ENCODE measurements around the gene PSMD6. TPM values are rescaled to one million over a fixed set of nuclear protein-coding genes. Genes with fewer than 3 reads are reported as not detected.

Gene PSMD6
- total and polyA plus RNA-seq, 2 donors (not counting 1 experiment from before 2014, with no cell fraction given), result 79.1 to 89.0 TPM

DNA sequence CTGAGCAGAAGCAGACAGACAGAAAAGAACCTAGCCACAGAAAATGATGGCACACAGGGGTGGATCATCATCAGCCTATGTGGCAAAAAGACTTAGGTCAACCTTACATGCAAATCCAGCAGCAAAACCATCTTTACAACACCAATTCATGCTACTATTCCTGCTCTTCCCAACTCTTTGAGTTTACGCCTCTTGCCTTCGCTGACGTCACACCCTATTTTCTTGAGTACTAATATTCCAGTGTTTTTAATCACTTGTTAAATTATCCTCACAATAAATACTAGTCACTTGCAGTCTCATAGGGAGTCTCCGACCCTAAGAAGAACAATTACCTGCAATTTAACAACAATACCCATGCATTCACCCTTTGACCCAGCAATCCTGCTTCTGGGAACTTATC is 6.0 kb upstream of the PSMD6 start:
- H3K36me3 ChIP-seq (ENCODE audit: control insufficient read depth, insufficient read depth, low read length), result no peaks in the 10 kb centered on the region

DNA sequence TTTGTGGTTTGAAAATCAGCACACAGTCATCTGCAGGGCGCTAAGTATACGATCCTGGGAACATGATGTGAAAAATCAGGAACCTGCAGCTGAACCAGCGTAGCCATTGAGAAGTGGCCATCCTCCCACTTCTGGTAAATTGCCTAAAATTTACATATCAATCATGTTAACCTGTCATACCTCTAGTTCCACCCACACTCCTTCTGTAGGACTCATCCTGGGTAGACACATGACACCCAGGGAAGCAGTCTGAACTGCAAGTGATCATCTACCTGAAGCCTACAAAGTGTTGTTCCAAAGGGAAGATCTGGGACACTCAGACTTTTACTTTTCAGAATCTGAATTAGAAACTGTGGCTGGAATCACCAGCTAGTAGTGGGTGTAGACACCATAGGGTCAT is 5.5 kb upstream of the PSMD6 start:
- Histone ChIP-seq H3K27me3 (ENCODE audit: control insufficient read depth, insufficient read depth, low read length) (peaks cover 2% of the 10 kb centered on the region), H3K4me1 (ENCODE audit: control insufficient read depth, extremely low read depth, insufficient read depth, low read length) (no peaks in the 10 kb centered on the region), H3K36me3 (ENCODE audit: control insufficient read depth, insufficient read depth, low read length) (no peaks in the 10 kb centered on the region), H2AFZ (ENCODE audit: low read length) (no peak overlapping the region), H3K79me2 (ENCODE audit: control insufficient read depth, insufficient read depth, low read length) (no peaks in the 10 kb centered on the region), H3K4me3 (replicated peaks in 1 of 4; ENCODE audit: control extremely low read depth in 1 of 4, insufficient read depth in 1 of 4, low read depth in 3 of 4, low read length in 4 of 4) (no peak overlapping the region), H3K4me2 (ENCODE audit: extremely low read depth, insufficient read depth, low read length) (no peak overlapping the region), H3K27ac (ENCODE audit: insufficient read depth, low read length) (no peak overlapping the region), H3K9me3 (ENCODE audit: control insufficient read depth, insufficient read depth, low read depth, low read length) (no peaks in the 10 kb centered on the region), H3K9ac (ENCODE audit: insufficient read depth, low read length) (no peak overlapping the region), H4K20me1 (ENCODE audit: control insufficient read depth, extremely low read depth, insufficient read depth, low read length) (no peaks in the 10 kb centered on the region)
- TF ChIP-seq, protein P1, sequence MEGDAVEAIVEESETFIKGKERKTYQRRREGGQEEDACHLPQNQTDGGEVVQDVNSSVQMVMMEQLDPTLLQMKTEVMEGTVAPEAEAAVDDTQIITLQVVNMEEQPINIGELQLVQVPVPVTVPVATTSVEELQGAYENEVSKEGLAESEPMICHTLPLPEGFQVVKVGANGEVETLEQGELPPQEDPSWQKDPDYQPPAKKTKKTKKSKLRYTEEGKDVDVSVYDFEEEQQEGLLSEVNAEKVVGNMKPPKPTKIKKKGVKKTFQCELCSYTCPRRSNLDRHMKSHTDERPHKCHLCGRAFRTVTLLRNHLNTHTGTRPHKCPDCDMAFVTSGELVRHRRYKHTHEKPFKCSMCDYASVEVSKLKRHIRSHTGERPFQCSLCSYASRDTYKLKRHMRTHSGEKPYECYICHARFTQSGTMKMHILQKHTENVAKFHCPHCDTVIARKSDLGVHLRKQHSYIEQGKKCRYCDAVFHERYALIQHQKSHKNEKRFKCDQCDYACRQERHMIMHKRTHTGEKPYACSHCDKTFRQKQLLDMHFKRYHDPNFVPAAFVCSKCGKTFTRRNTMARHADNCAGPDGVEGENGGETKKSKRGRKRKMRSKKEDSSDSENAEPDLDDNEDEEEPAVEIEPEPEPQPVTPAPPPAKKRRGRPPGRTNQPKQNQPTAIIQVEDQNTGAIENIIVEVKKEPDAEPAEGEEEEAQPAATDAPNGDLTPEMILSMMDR (conservative IDR thresholded peaks at IDR 0.05 in 1 of 2, IDR thresholded peaks at IDR 0.05 in 1 of 2; ENCODE audit: low read depth in 1 of 2, low read length in 2 of 2), result no peak
- TF ChIP-seq EZH2 (IDR thresholded peaks at IDR 0.05; ENCODE audit: low read length, missing control alignments), result no peak
- DNase-seq (ENCODE audit: low read depth in 2 of 2), result no peak

More for the DNA sequence above, 6.0 kb upstream of the PSMD6 start:
- Histone ChIP-seq H3K4me1 (ENCODE audit: control insufficient read depth, extremely low read depth, insufficient read depth, low read length) (no peaks in the 10 kb centered on the region), H2AFZ (ENCODE audit: low read length) (no peak overlapping the region), H4K20me1 (ENCODE audit: control insufficient read depth, extremely low read depth, insufficient read depth, low read length) (no peaks in the 10 kb centered on the region), H3K79me2 (ENCODE audit: control insufficient read depth, insufficient read depth, low read length) (no peaks in the 10 kb centered on the region), H3K4me2 (ENCODE audit: extremely low read depth, insufficient read depth, low read length) (no peak overlapping the region), H3K4me3 (replicated peaks in 1 of 4; ENCODE audit: control extremely low read depth in 1 of 4, insufficient read depth in 1 of 4, low read depth in 3 of 4, low read length in 4 of 4) (no peak overlapping the region), H3K9ac (ENCODE audit: insufficient read depth, low read length) (no peak overlapping the region), H3K27ac (ENCODE audit: insufficient read depth, low read length) (no peak overlapping the region), H3K9me3 (ENCODE audit: control insufficient read depth, insufficient read depth, low read depth, low read length) (no peaks in the 10 kb centered on the region), H3K27me3 (ENCODE audit: control insufficient read depth, insufficient read depth, low read length) (peaks cover 2% of the 10 kb centered on the region)
- no peak for TF ChIP-seq EZH2 (IDR thresholded peaks at IDR 0.05; ENCODE audit: low read length, missing control alignments)
- TF ChIP-seq, protein P1 (conservative IDR thresholded peaks at IDR 0.05 in 1 of 2, IDR thresholded peaks at IDR 0.05 in 1 of 2; ENCODE audit: low read depth in 1 of 2, low read length in 2 of 2), result no peak
- DNase-seq (ENCODE audit: low read depth in 2 of 2), result no peak

DNA sequence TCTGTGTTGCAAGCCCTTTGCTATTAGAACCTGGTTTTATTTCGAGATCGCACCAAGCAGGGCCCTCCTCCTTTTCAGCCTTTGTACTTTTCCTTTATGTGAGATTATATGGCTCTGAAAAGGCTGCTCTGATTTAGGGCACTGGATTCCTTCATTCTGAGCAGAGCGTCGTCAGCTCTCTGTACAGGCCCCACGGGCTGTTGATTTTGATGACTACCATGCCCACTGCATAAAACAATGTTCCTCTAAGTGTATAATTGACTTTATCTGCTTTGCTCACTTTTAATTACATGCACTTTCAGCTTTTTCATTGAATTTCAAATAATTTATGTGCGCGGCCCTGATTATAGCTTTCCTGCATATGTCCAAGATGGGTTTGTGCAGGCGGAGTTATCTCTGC is 4.4 kb upstream of the PSMD6 start:
- Histone ChIP-seq H3K36me3 (ENCODE audit: control insufficient read depth, insufficient read depth, low read length) (no peaks in the 10 kb centered on the region), H3K4me1 (ENCODE audit: control insufficient read depth, extremely low read depth, insufficient read depth, low read length) (no peaks in the 10 kb centered on the region), H2AFZ (ENCODE audit: low read length) (no peak overlapping the region), H3K27me3 (ENCODE audit: control insufficient read depth, insufficient read depth, low read length) (peaks cover 2% of the 10 kb centered on the region), H3K79me2 (ENCODE audit: control insufficient read depth, insufficient read depth, low read length) (peaks cover 6% of the 10 kb centered on the region), H4K20me1 (ENCODE audit: control insufficient read depth, extremely low read depth, insufficient read depth, low read length) (no peaks in the 10 kb centered on the region), H3K9ac (ENCODE audit: insufficient read depth, low read length) (no peak overlapping the region), H3K4me3 (replicated peaks in 1 of 4; ENCODE audit: control extremely low read depth in 1 of 4, insufficient read depth in 1 of 4, low read depth in 3 of 4, low read length in 4 of 4) (no peak overlapping the region), H3K9me3 (ENCODE audit: control insufficient read depth, insufficient read depth, low read depth, low read length) (no peaks in the 10 kb centered on the region), H3K27ac (ENCODE audit: insufficient read depth, low read length) (no peak overlapping the region), H3K4me2 (ENCODE audit: extremely low read depth, insufficient read depth, low read length) (no peak overlapping the region)
- no peak for DNase-seq (ENCODE audit: low read depth in 2 of 2)
- no peak for TF ChIP-seq EZH2 (IDR thresholded peaks at IDR 0.05; ENCODE audit: low read length, missing control alignments)
- TF ChIP-seq, protein P1 (conservative IDR thresholded peaks at IDR 0.05 in 1 of 2, IDR thresholded peaks at IDR 0.05 in 1 of 2; ENCODE audit: low read depth in 1 of 2, low read length in 2 of 2), result no peak
